ENCODE data around the gene UBE2D2.

DNA sequence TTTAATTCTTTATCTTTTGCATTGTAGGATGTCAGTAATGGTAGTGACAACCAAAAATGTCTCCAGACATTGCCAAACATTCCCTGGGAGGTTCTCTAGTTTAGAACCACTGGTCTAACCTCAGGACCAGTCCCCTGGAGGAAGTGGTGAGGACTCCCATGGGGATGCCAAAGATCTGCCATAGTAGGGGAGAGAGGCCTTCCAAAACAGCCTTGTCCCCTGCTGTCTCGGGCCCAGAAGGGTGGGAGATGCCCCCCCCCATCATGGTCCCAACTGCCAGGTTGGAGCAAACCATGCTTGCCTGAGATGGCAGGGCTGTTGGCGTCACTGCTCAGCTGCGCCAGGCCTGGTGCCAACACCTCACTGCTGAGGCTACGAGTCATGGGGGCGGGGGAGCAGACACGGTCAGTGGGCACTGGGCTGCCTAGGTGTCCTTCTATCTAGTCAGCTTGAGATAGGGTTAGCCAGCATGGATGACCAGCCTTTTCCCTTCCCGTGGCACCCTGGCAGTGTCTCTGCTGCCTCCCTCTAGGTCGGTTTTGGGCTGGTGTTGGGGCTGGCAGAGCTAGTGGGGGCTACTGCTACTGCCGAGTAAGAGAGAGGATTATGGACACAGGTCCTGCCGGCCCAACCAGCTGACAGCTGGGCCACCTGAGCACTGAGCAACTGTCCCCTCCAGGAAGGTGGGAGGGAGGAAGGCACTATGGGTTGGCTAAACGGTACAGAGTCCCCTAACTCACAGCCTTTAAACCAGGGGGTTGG, 78.7 kb downstream of the UBE2D2 start:
- TF ChIP-seq EZH2phosphoT487 (IDR thresholded peaks at IDR 0.05; ENCODE audit: borderline replicate concordance, low read depth, low read length) (no peak), CTCF (conservative IDR thresholded peaks at IDR 0.05; ENCODE audit: low read length) (no peak)
